ENCODE measurements around the gene BARHL2. TPM values are rescaled to one million over a fixed set of nuclear protein-coding genes. Genes with fewer than 3 reads are reported as not detected.
A peak's percentile ranks its signal among the peaks of the same experiment; 100 is the strongest.

The BARHL2 gene
- total RNA-seq, 1 donor = not detected

GRCh38 chr1:90719330-90720144 is 2.4 kb upstream of the BARHL2 start:
- H3K4me3 ChIP-seq (ENCODE audit: low read depth, low read length) = no peak overlapping the region
- no peak for TF ChIP-seq CTCF (IDR thresholded peaks at IDR 0.05; ENCODE audit: insufficient read depth, low read length)
- no peak for DNase-seq (ENCODE audit: low read depth)

- peak overlapping the region; percentile 36 for H3K4me3 ChIP-seq (ENCODE audit: low read depth, low read length)
- no peak for DNase-seq (ENCODE audit: low read depth)
- TF ChIP-seq CTCF (IDR thresholded peaks at IDR 0.05; ENCODE audit: insufficient read depth, low read length) = no peak
Observed at GRCh38 chr1:90718411-90719329, 1.6 kb upstream of the BARHL2 start.

- DNase-seq (ENCODE audit: low read depth) = peak; percentile 14
- TF ChIP-seq CTCF (IDR thresholded peaks at IDR 0.05; ENCODE audit: insufficient read depth, low read length) = no peak
- H3K4me3 ChIP-seq (ENCODE audit: low read depth, low read length) = peak overlapping the region; percentile 47
Observed at GRCh38 chr1:90717665-90718410, 736 bp upstream of the BARHL2 start.

- DNase-seq (ENCODE audit: low read depth) = no peak
- TF ChIP-seq CTCF (IDR thresholded peaks at IDR 0.05; ENCODE audit: insufficient read depth, low read length) = no peak
- no peak overlapping the region for H3K4me3 ChIP-seq (ENCODE audit: low read depth, low read length)
Observed at GRCh38 chr1:90717356-90717664, 208 bp upstream of the BARHL2 start.

GRCh38 chr1:90716243-90716551 is 905 bp downstream of the BARHL2 start:
- no peak for DNase-seq (ENCODE audit: low read depth)
- no peak for TF ChIP-seq CTCF (IDR thresholded peaks at IDR 0.05; ENCODE audit: insufficient read depth, low read length)
- H3K4me3 ChIP-seq (ENCODE audit: low read depth, low read length) = no peak overlapping the region

GRCh38 chr1:90715309-90715708 is 1.8 kb downstream of the BARHL2 start:
- H3K4me3 ChIP-seq (ENCODE audit: low read depth, low read length) = no peak overlapping the region
- DNase-seq (ENCODE audit: low read depth) = no peak
- TF ChIP-seq CTCF (IDR thresholded peaks at IDR 0.05; ENCODE audit: insufficient read depth, low read length) = no peak

Measured in fibroblast of the aortic adventitia (primary cell).